ENCODE results near the gene HOXA13.

Gene HOXA13

GRCh38 chr7:27203365-27203953 lies 3.6 kb upstream of the HOXA13 start:
- Histone ChIP-seq H3K9ac (ENCODE audit: low read depth, low read length) (no peak overlapping the region), H3K27ac (ENCODE audit: low read length) (no peak overlapping the region), H3K36me3 (ENCODE audit: insufficient read depth, low read depth, low read length) (no peaks in the 10 kb centered on the region), H3K9me3 (ENCODE audit: insufficient read depth, low read depth, low read length) (peaks cover 13% of the 10 kb centered on the region; the same call in 1 of the 2 replicates), H3K4me1 (ENCODE audit: insufficient read depth, low read length) (no peaks in the 10 kb centered on the region), H3K27me3 (ENCODE audit: insufficient read depth, low read length) (peaks cover 99% of the 10 kb centered on the region), H3K4me3 (ENCODE audit: low read length) (no peak overlapping the region)

GRCh38 chr7:27202862-27203134 lies 2.9 kb upstream of the HOXA13 start:
- H3K4me1 ChIP-seq (ENCODE audit: insufficient read depth, low read length), result no peaks in the 10 kb centered on the region
- peaks cover 15% of the 10 kb centered on the region; the same call in 1 of the 2 replicates for H3K9me3 ChIP-seq (ENCODE audit: insufficient read depth, low read depth, low read length)
- H3K36me3 ChIP-seq (ENCODE audit: insufficient read depth, low read depth, low read length), result no peaks in the 10 kb centered on the region
- peaks cover 99% of the 10 kb centered on the region for H3K27me3 ChIP-seq (ENCODE audit: insufficient read depth, low read length)
- H3K9ac ChIP-seq (ENCODE audit: low read depth, low read length), result no peak overlapping the region
- no peak overlapping the region for H3K4me3 ChIP-seq (ENCODE audit: low read length)
- no peak overlapping the region for H3K27ac ChIP-seq (ENCODE audit: low read length)

GRCh38 chr7:27202018-27202861 lies 2.3 kb upstream of the HOXA13 start:
- Histone ChIP-seq H3K36me3 (ENCODE audit: insufficient read depth, low read depth, low read length) (no peaks in the 10 kb centered on the region), H3K9ac (ENCODE audit: low read depth, low read length) (no peak overlapping the region), H3K4me3 (ENCODE audit: low read length) (no peak overlapping the region), H3K27me3 (ENCODE audit: insufficient read depth, low read length) (peaks cover 99% of the 10 kb centered on the region), H3K9me3 (ENCODE audit: insufficient read depth, low read depth, low read length) (peaks cover 15% of the 10 kb centered on the region; the same call in 1 of the 2 replicates), H3K27ac (ENCODE audit: low read length) (no peak overlapping the region), H3K4me1 (ENCODE audit: insufficient read depth, low read length) (no peaks in the 10 kb centered on the region)

- no peaks in the 10 kb centered on the region for H3K36me3 ChIP-seq (ENCODE audit: insufficient read depth, low read depth, low read length)
- H3K27me3 ChIP-seq (ENCODE audit: insufficient read depth, low read length), result peaks cover 99% of the 10 kb centered on the region
- no peak overlapping the region for H3K27ac ChIP-seq (ENCODE audit: low read length)
- no peak overlapping the region for H3K9ac ChIP-seq (ENCODE audit: low read depth, low read length)
- H3K4me1 ChIP-seq (ENCODE audit: insufficient read depth, low read length), result no peaks in the 10 kb centered on the region
- peaks cover 15% of the 10 kb centered on the region; the same call in 1 of the 2 replicates for H3K9me3 ChIP-seq (ENCODE audit: insufficient read depth, low read depth, low read length)
- no peak overlapping the region for H3K4me3 ChIP-seq (ENCODE audit: low read length)
Observed at GRCh38 chr7:27201580-27202017, 1.7 kb upstream of the HOXA13 start.

GRCh38 chr7:27200761-27201579 lies 1.1 kb upstream of the HOXA13 start:
- Histone ChIP-seq H3K27me3 (ENCODE audit: insufficient read depth, low read length) (peaks cover 99% of the 10 kb centered on the region), H3K4me3 (ENCODE audit: low read length) (no peak overlapping the region), H3K9me3 (ENCODE audit: insufficient read depth, low read depth, low read length) (peaks cover 15% of the 10 kb centered on the region; the same call in 1 of the 2 replicates), H3K9ac (ENCODE audit: low read depth, low read length) (no peak overlapping the region), H3K4me1 (ENCODE audit: insufficient read depth, low read length) (no peaks in the 10 kb centered on the region), H3K27ac (ENCODE audit: low read length) (no peak overlapping the region), H3K36me3 (ENCODE audit: insufficient read depth, low read depth, low read length) (no peaks in the 10 kb centered on the region)

GRCh38 chr7:27198871-27199801 lies 755 bp downstream of the HOXA13 start:
- Histone ChIP-seq H3K4me3 (ENCODE audit: low read length) (no peak overlapping the region), H3K27ac (ENCODE audit: low read length) (no peak overlapping the region)

GRCh38 chr7:27198138-27198841 lies 1.6 kb downstream of the HOXA13 start:
- peaks cover 9% of the 10 kb centered on the region; the same call in 1 of the 2 replicates for H3K9me3 ChIP-seq (ENCODE audit: insufficient read depth, low read depth, low read length)
- peaks cover 99% of the 10 kb centered on the region for H3K27me3 ChIP-seq (ENCODE audit: insufficient read depth, low read length)
- no peak overlapping the region for H3K9ac ChIP-seq (ENCODE audit: low read depth, low read length)
- H3K4me3 ChIP-seq (ENCODE audit: low read length), result no peak overlapping the region
- H3K27ac ChIP-seq (ENCODE audit: low read length), result no peak overlapping the region
- no peaks in the 10 kb centered on the region for H3K4me1 ChIP-seq (ENCODE audit: insufficient read depth, low read length)
- no peaks in the 10 kb centered on the region for H3K36me3 ChIP-seq (ENCODE audit: insufficient read depth, low read depth, low read length)

More at GRCh38 chr7:27198871-27199801, 755 bp downstream of the HOXA13 start:
- H3K9ac ChIP-seq (ENCODE audit: low read depth, low read length), result no peak overlapping the region
- H3K4me1 ChIP-seq (ENCODE audit: insufficient read depth, low read length), result no peaks in the 10 kb centered on the region
- H3K9me3 ChIP-seq (ENCODE audit: insufficient read depth, low read depth, low read length), result peaks cover 9% of the 10 kb centered on the region; the same call in 1 of the 2 replicates
- peaks cover 99% of the 10 kb centered on the region for H3K27me3 ChIP-seq (ENCODE audit: insufficient read depth, low read length)
- H3K36me3 ChIP-seq (ENCODE audit: insufficient read depth, low read depth, low read length), result no peaks in the 10 kb centered on the region

GRCh38 chr7:27197137-27198042 lies 2.5 kb downstream of the HOXA13 start:
- no peaks in the 10 kb centered on the region for H3K4me1 ChIP-seq (ENCODE audit: insufficient read depth, low read length)
- peaks cover 9% of the 10 kb centered on the region; the same call in 1 of the 2 replicates for H3K9me3 ChIP-seq (ENCODE audit: insufficient read depth, low read depth, low read length)
- no peak overlapping the region for H3K4me3 ChIP-seq (ENCODE audit: low read length)
- H3K9ac ChIP-seq (ENCODE audit: low read depth, low read length), result no peak overlapping the region
- H3K27me3 ChIP-seq (ENCODE audit: insufficient read depth, low read length), result peaks cover 99% of the 10 kb centered on the region
- no peaks in the 10 kb centered on the region for H3K36me3 ChIP-seq (ENCODE audit: insufficient read depth, low read depth, low read length)
- H3K27ac ChIP-seq (ENCODE audit: low read length), result no peak overlapping the region

- Histone ChIP-seq H3K4me3 (ENCODE audit: low read length) (no peak overlapping the region), H3K36me3 (ENCODE audit: insufficient read depth, low read depth, low read length) (no peaks in the 10 kb centered on the region), H3K4me1 (ENCODE audit: insufficient read depth, low read length) (no peaks in the 10 kb centered on the region), H3K9me3 (ENCODE audit: insufficient read depth, low read depth, low read length) (peaks cover 6% of the 10 kb centered on the region; the same call in 1 of the 2 replicates), H3K27ac (ENCODE audit: low read length) (no peak overlapping the region), H3K27me3 (ENCODE audit: insufficient read depth, low read length) (peaks cover 99% of the 10 kb centered on the region), H3K9ac (ENCODE audit: low read depth, low read length) (no peak overlapping the region)
Observed at GRCh38 chr7:27196287-27196767, 3.6 kb downstream of the HOXA13 start.
